Measurements from ENCODE around the gene TMEM107.

The TMEM107 gene

DNA sequence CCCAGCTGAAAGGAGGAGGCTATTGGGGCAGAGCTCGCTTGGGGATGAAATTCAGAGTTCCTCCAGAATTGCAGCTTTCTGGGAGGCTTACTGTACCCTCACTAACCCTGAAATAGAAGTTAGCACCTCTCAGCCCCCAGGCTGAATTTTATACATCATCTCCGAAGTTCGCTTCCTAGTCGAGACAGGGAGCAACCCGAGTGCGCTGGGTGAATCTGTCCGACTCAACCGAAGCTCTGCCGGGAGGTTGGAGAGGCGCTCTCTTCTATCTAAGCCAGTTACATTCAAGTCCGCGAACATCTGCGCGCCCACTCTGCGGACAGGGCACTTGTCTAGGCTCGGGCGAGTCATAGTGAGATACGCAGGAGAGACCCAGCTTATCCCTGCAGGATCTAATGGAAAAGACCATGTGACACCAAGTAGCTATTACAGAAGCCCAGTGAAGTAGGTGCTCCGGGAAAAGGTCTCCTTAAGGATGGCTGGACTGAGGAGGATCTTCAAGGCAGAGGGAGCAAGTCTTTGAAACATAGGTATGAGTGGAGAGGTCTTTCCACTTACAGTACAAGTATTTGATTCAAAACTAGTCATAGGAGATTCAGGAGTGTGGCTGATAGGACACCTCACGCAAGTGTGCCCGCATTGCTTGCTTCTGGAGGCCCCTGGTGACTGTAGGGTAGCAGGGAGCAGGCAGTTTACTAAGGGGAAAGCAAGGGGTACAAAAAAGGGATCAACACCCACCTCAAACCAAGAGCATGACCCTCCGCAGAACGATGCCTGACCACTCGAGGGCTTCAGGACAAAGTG lies 51.6 kb downstream of the TMEM107 start:
- TF ChIP-seq, protein P1, sequence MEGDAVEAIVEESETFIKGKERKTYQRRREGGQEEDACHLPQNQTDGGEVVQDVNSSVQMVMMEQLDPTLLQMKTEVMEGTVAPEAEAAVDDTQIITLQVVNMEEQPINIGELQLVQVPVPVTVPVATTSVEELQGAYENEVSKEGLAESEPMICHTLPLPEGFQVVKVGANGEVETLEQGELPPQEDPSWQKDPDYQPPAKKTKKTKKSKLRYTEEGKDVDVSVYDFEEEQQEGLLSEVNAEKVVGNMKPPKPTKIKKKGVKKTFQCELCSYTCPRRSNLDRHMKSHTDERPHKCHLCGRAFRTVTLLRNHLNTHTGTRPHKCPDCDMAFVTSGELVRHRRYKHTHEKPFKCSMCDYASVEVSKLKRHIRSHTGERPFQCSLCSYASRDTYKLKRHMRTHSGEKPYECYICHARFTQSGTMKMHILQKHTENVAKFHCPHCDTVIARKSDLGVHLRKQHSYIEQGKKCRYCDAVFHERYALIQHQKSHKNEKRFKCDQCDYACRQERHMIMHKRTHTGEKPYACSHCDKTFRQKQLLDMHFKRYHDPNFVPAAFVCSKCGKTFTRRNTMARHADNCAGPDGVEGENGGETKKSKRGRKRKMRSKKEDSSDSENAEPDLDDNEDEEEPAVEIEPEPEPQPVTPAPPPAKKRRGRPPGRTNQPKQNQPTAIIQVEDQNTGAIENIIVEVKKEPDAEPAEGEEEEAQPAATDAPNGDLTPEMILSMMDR (IDR thresholded peaks at IDR 0.05; ENCODE audit: low read depth, low read length): no peak
- DNase-seq (ENCODE audit: extremely low read depth, low read depth): no peak

DNA sequence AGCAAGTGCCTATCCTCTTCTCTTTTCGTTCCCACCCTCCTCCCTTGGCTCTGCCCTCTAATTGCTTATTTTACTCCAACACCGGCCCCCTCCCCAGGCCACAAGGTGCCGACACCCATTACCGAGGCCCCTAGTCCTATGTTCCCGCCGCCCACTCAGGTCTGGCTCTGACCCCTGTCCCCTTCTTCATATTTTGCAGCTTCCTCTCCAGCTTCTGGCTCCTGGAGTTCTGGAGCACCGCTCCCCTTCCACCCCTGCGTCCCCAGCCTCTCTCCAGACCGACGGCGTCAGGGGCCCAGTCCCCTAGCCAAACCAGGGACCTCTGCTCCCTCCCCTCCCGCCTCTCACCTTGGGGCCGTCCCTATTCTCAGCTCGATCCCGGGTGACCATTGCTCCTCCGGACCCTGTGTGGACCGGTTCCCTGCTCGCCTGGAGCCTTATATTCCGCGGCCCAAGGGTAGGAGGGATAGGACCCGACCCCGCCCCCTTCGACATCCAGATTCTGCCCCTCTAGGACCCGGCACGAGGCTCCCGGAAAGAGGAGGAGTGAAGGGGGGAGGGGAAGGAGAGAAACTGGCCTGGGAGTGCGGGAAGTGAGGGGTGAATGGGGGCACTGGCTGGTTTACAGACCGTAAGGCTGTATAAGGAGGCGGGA lies 52.4 kb downstream of the TMEM107 start, which contains the start of gene HES7:
TSS of gene HES7 (minus strand) at position 412 of the 655 bp plus-strand sequence. CDS start at position 390, 22 bp downstream.
- DNase-seq (ENCODE audit: extremely low read depth, low read depth): no peak

DNA sequence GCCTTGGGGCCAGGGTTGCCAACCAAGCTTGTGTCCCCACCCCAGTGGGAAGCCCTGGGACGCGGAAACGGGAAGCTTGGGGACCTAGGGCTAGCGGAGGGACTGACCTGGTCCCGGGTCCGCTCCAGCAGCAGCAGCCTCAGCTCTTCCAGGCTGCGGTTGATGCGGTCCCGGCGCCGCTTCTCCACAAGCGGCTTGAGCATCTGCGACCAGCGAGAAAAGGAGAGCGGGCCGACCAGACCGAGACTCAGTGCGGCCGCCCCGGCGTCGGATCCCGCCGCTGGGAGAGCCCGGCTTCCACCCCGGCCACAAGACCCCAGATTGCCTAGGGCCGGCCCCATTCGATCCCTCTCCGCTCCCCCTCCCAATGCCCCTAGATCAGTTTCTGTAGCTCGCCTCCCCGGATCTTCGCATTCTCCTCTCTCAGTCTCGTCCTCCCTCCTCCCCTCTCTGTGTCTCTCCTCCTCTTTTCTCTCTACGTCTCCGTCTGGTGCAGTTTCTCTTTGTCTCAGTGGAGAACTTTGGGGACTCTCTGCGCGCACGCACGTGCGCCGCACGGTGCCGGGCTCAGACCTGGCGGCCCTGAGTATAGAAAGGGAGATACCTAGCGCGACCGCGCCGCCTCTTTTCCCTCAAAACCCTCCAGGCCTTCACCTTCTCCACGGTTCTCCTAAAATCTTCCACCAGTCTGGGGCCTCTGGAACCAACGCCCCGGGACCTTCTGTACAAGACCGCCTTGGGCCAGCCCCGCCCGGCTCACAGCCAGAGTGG lies 53.1 kb downstream of the TMEM107 start:
- DNase-seq (ENCODE audit: extremely low read depth, low read depth): no peak
- TF ChIP-seq, protein P1 (IDR thresholded peaks at IDR 0.05; ENCODE audit: low read depth, low read length): no peak

More for the DNA sequence above, 52.4 kb downstream of the TMEM107 start, which contains the start of gene HES7:
- TF ChIP-seq, protein P1 (IDR thresholded peaks at IDR 0.05; ENCODE audit: low read depth, low read length): no peak

Measured in AG09319 (cell line).